HCT116 (cell line): ENCODE measurements around the gene PSMD2. TPM values are rescaled to one million over a fixed set of nuclear protein-coding genes. Genes with fewer than 3 reads are reported as not detected.

Experiments
- ATAC-seq: fragments of 200-7000 bp; cut with Tn5 transposase; 2 replicates; pipeline ENCODE4 v1.9.1; 2020; ENCODE audit warnings: mild to moderate bottlenecking, moderate library complexity
- BruUV-seq: library from RNA; stranded (reverse); fragments of 400-500 nt; replicated peaks from 2 replicates; lab custom pipeline; 2021; lab: Mats Ljungman, UMichigan
- CTCF ChIA-PET: fragments of 300-600 bp; sonication (Branson Sonifier 250); formaldehyde crosslinking; loops from one replicate; lab custom pipeline; 2021; ENCODE audit warnings: antibody characterized with exemption; lab: Charles Lee
- POLR2A ChIA-PET: fragments of 300-600, 350-600 bp; sonication (Branson Sonifier 250); formaldehyde crosslinking; loops from one replicate; lab custom pipeline; 2021; ENCODE audit warnings: antibody characterized with exemption; lab: Charles Lee
- RAD21 ChIA-PET, 2 experiments: fragments of 300-600 bp; sonication (Branson Sonifier 250); formaldehyde crosslinking; loops; one replicate each; lab custom pipeline; 2023; ENCODE audit warnings: low total read pairs in 2 of 2; ENCODE audit not compliant: uncharacterized antibody in 2 of 2, unreplicated experiment in 2 of 2, low non-redundant PET in 1 of 2; lab: Charles Lee
- DNase-seq: peaks from one replicate; pipeline ENCODE4 v3.0.0-alpha.2; 2010; ENCODE audit warnings: low read depth, low spot score
- H2AFZ ChIP-seq: fragments of 200-600 bp; shearing (Covaris generic), sonication (generic); 2 replicates; pipeline ENCODE4 v1.6.1; 2017; ENCODE audit warnings: low read depth, mixed run types, mixed read lengths, antibody characterized with exemption, low read length; ENCODE audit not compliant: poor library complexity, severe bottlenecking
- H3K27ac ChIP-seq: 2 replicates; pipeline ENCODE4 v1.5.1; 2012; ENCODE audit warnings: low read depth, low read length
- H3K27me3 ChIP-seq: fragments of 200-600 bp; sonication (generic); 2 replicates; pipeline ENCODE4 v1.6.1; 2016; ENCODE audit warnings: mixed run types, low read length, mixed read lengths; ENCODE audit not compliant: insufficient read depth
- H3K36me3 ChIP-seq, 2 experiments: fragments of 200-500 bp in 1 of 2; fragments of 200-600 bp in 1 of 2; sonication (Bioruptor generic) in 1 of 2; sonication (generic) in 1 of 2; 2 replicates each; pipeline versions ENCODE4 v1.5.1 to v1.6.1; 2014 to 2016; ENCODE audit warnings: low read length in 2 of 2, inconsistent platforms in 1 of 2, mixed read lengths in 1 of 2, mixed run types in 1 of 2; ENCODE audit not compliant: insufficient read depth in 2 of 2, control insufficient read depth in 1 of 2
- H3K4me1 ChIP-seq, 2 experiments: fragments of 200-600 bp in 1 of 2; sonication (generic) in 1 of 2; 2 replicates each; pipeline versions ENCODE4 v1.5.1 to v1.6.1; 2012 to 2017; ENCODE audit warnings: low read length in 2 of 2, inconsistent platforms in 1 of 2, mild to moderate bottlenecking in 1 of 2, mixed read lengths in 1 of 2, mixed run types in 1 of 2, moderate library complexity in 1 of 2; ENCODE audit not compliant: insufficient read depth in 2 of 2, control insufficient read depth in 1 of 2
- H3K4me2 ChIP-seq: fragments of 200-600 bp; sonication (generic); 2 replicates; pipeline ENCODE4 v1.6.1; 2017; ENCODE audit warnings: mixed run types, low read length, mixed read lengths
- H3K4me3 ChIP-seq, 2 experiments: fragments of 200-600 bp in 1 of 2; sonication (generic) in 1 of 2; replicated peaks in 1 of 2; 2 replicates each; pipeline ENCODE4 v1.5.1; 2011 to 2016; ENCODE audit warnings: low read length in 2 of 2, control low read depth in 1 of 2, low read depth in 1 of 2, mild to moderate bottlenecking in 1 of 2, mixed read lengths in 1 of 2, mixed run types in 1 of 2
- H3K79me2 ChIP-seq: fragments of 200-600 bp; sonication (generic); 2 replicates; pipeline ENCODE4 v1.6.1; 2017; ENCODE audit warnings: mild to moderate bottlenecking, mixed run types, low read length, moderate library complexity, mixed read lengths; ENCODE audit not compliant: insufficient read depth
- H3K9ac ChIP-seq: fragments of 200-600 bp; sonication (generic); 2 replicates; pipeline ENCODE4 v1.6.1; 2016; ENCODE audit warnings: low read length, mixed read lengths
- H3K9me2 ChIP-seq: fragments of 200-600 bp; sonication (generic), shearing (Covaris generic); 2 replicates; pipeline ENCODE4 v1.6.1; 2017; ENCODE audit warnings: mixed run types, mild to moderate bottlenecking, moderate library complexity; ENCODE audit not compliant: insufficient read depth
- H3K9me3 ChIP-seq, 2 experiments: fragments of 200-500 bp in 1 of 2; fragments of 200-600 bp in 1 of 2; sonication (Bioruptor generic) in 1 of 2; sonication (generic) in 1 of 2; 2 replicates each; pipeline ENCODE4 v1.6.1; 2014 to 2017; ENCODE audit warnings: low read length in 2 of 2, mixed read lengths in 2 of 2, inconsistent platforms in 1 of 2, low read depth in 1 of 2, mild to moderate bottlenecking in 1 of 2, mixed run types in 1 of 2, moderate library complexity in 1 of 2; ENCODE audit not compliant: control insufficient read depth in 1 of 2, insufficient read depth in 1 of 2
- H4K20me1 ChIP-seq: fragments of 200-600 bp; sonication (generic), shearing (Covaris generic); 2 replicates; pipeline ENCODE4 v1.6.1; 2017; ENCODE audit warnings: mixed run types, mild to moderate bottlenecking, moderate library complexity; ENCODE audit not compliant: insufficient read depth
- CBX3 ChIP-seq: IDR thresholded peaks from 2 replicates; pipeline ENCODE4 v1.6.1; 2012; ENCODE audit warnings: low read depth
- EGR1 ChIP-seq: IDR thresholded peaks from 2 replicates; pipeline ENCODE4 v1.6.1; 2012; ENCODE audit warnings: low read depth
- ELF1 ChIP-seq: IDR thresholded peaks from 2 replicates; pipeline ENCODE4 v1.6.1; 2012; ENCODE audit warnings: low read depth, borderline replicate concordance
- EZH2phosphoT487 ChIP-seq: fragments of 200-600 bp; IDR thresholded peaks from 2 replicates; pipeline ENCODE4 v1.6.1; 2018; ENCODE audit warnings: antibody characterized with exemption, borderline replicate concordance
- FOSL1 ChIP-seq: IDR thresholded peaks from 2 replicates; pipeline ENCODE4 v1.6.1; 2012; ENCODE audit warnings: low read depth
- POLR2A ChIP-seq: IDR thresholded peaks from 2 replicates; pipeline ENCODE4 v1.7.0; 2011; ENCODE audit warnings: borderline replicate concordance; ENCODE audit not compliant: insufficient read depth, insufficient read length; ENCODE audit errors: extremely low read depth
- POLR2AphosphoS5 ChIP-seq: IDR thresholded peaks from 2 replicates; pipeline ENCODE4 v1.6.1; 2011; ENCODE audit warnings: mild to moderate bottlenecking, low read depth, low read length, moderate library complexity
- RAD21 ChIP-seq: IDR thresholded peaks from 2 replicates; pipeline ENCODE4 v1.6.1; 2012; ENCODE audit warnings: low read depth, mild to moderate bottlenecking
- SIN3A ChIP-seq: IDR thresholded peaks from 2 replicates; pipeline ENCODE4 v1.6.1; 2012; ENCODE audit warnings: low read depth
- SRF ChIP-seq: IDR thresholded peaks from 2 replicates; pipeline ENCODE4 v1.6.1; 2012; ENCODE audit warnings: low read depth
- ZBTB33 ChIP-seq: IDR thresholded peaks from 2 replicates; pipeline ENCODE4 v1.6.1; 2011; ENCODE audit warnings: mild to moderate bottlenecking, low read length, moderate library complexity; ENCODE audit not compliant: insufficient replicate concordance; ENCODE audit errors: extremely low read depth
- ZFX ChIP-seq: fragments of 450-650 bp; IDR thresholded peaks from 2 replicates; pipeline ENCODE4 v1.6.1; 2017
- intact Hi-C: fragments of 100-400 bp; cut with micrococcal nuclease; formaldehyde crosslinking; loops from 2 replicates; pipeline ENCODE4 v1.10.0; 2022
- total RNA-seq: library from RNA; stranded (reverse); gene quantifications from one replicate; pipeline ENCODE4 v1.2.1, GENCODE V29; 2021; ENCODE audit not compliant: unreplicated experiment
- TF ChIP-seq, protein P1 (sequence below): IDR thresholded peaks from 2 replicates; pipeline ENCODE4 v1.6.1; 2012
- TF ChIP-seq, protein P2 (sequence below), 3 experiments: fragments of 200-600 bp in 1 of 3; sonication (generic) in 1 of 3; IDR thresholded peaks in 2 of 3; conservative IDR thresholded peaks in 1 of 3; 2 replicates each; pipeline ENCODE4 v1.5.1; 2012 to 2017; ENCODE audit warnings: low read depth in 2 of 3, low read length in 2 of 3, antibody characterized with exemption in 1 of 3, borderline replicate concordance in 1 of 3, control low read depth in 1 of 3, mild to moderate bottlenecking in 1 of 3, mixed read lengths in 1 of 3, mixed run types in 1 of 3, moderate library complexity in 1 of 3; ENCODE audit not compliant: insufficient read depth in 1 of 3

PSMD2 gene
- total RNA-seq, 1 experiment from 2014 or later, result 402 TPM

DNA sequence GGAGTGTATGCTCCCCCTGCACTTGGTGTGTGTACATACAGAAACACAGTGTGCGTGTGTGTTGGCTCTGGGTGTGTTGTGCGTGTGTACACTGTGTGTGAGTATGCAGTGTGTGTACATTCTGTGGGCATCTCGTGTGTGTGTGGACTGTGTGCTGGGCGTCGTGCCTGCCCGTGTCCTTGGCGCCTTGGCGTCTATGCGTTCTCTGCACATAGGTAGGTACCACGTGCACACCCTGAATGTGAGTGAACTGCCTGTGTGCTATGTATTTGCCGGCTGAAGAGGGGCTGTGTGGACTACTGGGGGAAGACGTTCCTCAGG lies 23.7 kb upstream of the PSMD2 start:
- CTCF ChIA-PET, result no interaction called here
- Histone ChIP-seq H3K9me2 (no peaks in the 10 kb centered on the region), H3K4me2 (no peak overlapping the region), H4K20me1 (no peaks in the 10 kb centered on the region), H3K36me3 (no peaks in the 10 kb centered on the region), H3K4me3 (no peak overlapping the region), H3K9ac (no peak overlapping the region), H2AFZ (no peak overlapping the region), H3K79me2 (no peaks in the 10 kb centered on the region), H3K4me1 (no peaks in the 10 kb centered on the region), H3K27ac (no peak overlapping the region), H3K9me3 (no peaks in the 10 kb centered on the region), H3K27me3 (no peaks in the 10 kb centered on the region)
- DNase-seq, result no peak
- RAD21 ChIA-PET, result no interaction called here
- ATAC-seq, result no peak
- POLR2A ChIA-PET, result no interaction called here
- intact Hi-C loops, result no loop called here
- TF ChIP-seq EZH2phosphoT487 (no peak), ELF1 (no peak), SIN3A (no peak), CBX3 (no peak)
- TF ChIP-seq, all 23 proteins: peak for 0
- no TSS peak for BruUV-seq

DNA sequence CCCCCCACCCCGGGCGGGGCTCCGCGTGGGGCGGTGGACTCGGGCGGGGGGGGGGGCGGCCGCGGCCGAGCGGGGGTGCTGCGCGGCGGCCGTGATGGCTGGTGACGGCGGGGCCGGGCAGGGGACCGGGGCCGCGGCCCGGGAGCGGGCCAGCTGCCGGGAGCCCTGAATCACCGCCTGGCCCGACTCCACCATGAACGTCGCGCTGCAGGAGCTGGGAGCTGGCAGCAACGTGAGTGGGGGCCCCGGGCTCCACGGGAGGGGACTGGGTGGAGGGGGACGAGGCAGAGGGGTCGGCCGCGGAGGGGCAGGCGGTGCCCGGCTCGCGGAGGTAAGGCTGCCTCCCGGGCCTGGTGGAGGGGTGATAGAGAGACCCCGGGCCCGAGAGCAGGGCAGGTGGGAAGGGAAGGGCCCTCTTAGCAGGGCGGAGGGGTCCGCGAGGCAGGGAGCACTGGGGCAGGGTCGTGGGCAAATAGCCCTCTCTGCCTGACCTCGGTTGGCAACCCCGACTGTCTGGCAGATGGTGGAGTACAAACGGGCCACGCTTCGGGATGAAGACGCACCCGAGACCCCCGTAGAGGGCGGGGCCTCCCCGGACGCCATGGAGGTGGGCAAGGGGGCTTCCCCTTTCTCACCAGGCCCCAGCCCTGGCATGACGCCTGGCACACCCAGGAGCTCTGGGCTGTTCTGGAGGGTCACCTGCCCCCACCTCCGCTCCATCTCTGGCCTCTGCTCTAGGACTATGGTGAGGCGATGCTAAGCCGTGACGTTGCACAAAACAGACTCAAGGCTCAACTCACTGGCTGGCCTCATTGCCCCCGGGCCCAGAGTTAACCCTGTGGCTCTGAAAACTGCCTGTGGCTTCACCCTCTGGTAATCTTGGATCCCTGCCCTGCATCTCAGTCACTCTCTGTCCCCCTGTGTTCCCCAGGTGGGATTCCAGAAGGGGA lies 22.8 kb upstream of the PSMD2 start, which contains the start of gene ECE2:
Gene ECE2 (plus strand): TSS at position 62 of the 950 bp plus-strand sequence. CDS start 132 bp downstream, at position 194.
- H3K79me2 ChIP-seq, result no peaks in the 10 kb centered on the region
- TF ChIP-seq EGR1 (no peak), SIN3A (no peak), RAD21 (no peak), POLR2AphosphoS5 (no peak), ZBTB33 (no peak), ZFX (no peak), ELF1 (no peak), POLR2A (no peak), FOSL1 (no peak), SRF (no peak)
- TF ChIP-seq, protein P1, sequence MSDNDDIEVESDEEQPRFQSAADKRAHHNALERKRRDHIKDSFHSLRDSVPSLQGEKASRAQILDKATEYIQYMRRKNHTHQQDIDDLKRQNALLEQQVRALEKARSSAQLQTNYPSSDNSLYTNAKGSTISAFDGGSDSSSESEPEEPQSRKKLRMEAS, result no peak
- TF ChIP-seq, protein P2, sequence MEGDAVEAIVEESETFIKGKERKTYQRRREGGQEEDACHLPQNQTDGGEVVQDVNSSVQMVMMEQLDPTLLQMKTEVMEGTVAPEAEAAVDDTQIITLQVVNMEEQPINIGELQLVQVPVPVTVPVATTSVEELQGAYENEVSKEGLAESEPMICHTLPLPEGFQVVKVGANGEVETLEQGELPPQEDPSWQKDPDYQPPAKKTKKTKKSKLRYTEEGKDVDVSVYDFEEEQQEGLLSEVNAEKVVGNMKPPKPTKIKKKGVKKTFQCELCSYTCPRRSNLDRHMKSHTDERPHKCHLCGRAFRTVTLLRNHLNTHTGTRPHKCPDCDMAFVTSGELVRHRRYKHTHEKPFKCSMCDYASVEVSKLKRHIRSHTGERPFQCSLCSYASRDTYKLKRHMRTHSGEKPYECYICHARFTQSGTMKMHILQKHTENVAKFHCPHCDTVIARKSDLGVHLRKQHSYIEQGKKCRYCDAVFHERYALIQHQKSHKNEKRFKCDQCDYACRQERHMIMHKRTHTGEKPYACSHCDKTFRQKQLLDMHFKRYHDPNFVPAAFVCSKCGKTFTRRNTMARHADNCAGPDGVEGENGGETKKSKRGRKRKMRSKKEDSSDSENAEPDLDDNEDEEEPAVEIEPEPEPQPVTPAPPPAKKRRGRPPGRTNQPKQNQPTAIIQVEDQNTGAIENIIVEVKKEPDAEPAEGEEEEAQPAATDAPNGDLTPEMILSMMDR (IDR thresholded peaks at IDR 0.05 in 2 of 3, conservative IDR thresholded peaks at IDR 0.05 in 1 of 3; ENCODE audit: borderline replicate concordance in 1 of 3, insufficient read depth in 1 of 3, low read depth in 2 of 3, low read length in 2 of 3), result no peak

More for the DNA sequence above, 22.8 kb upstream of the PSMD2 start, which contains the start of gene ECE2:
- Histone ChIP-seq H3K27ac (no peak within 1 kb of the TSS), H3K9me3 (no peaks in the 10 kb centered on the region), H3K4me2 (no peak within 1 kb of the TSS), H3K4me3 (no peak within 1 kb of the TSS), H4K20me1 (no peaks in the 10 kb centered on the region), H3K4me1 (no peaks in the 10 kb centered on the region), H3K36me3 (no peaks in the 10 kb centered on the region), H3K9ac (no peak within 1 kb of the TSS), H2AFZ (no peak within 1 kb of the TSS), H3K27me3 (no peaks in the 10 kb centered on the region), H3K9me2 (no peaks in the 10 kb centered on the region)
- BruUV-seq, result no TSS peak
- CTCF ChIA-PET, result no interaction called here
- POLR2A ChIA-PET, result no interaction called here
- DNase-seq (no peak), ATAC-seq (no peak)
- RAD21 ChIA-PET, result no interaction called here
- intact Hi-C loops, result no loop called here
